GM13976 (cell line): ENCODE results near the gene ZNF618.
A peak's percentile ranks its signal among the peaks of the same experiment; 100 is the strongest.

Source experiments
- DNase-seq: peaks from one replicate; pipeline ENCODE4 v3.0.0; 2012; ENCODE audit warnings: low spot score
- CTCF ChIP-seq: IDR thresholded peaks from 2 replicates; pipeline ENCODE4 v1.5.1; 2012; ENCODE audit warnings: borderline replicate concordance, mild to moderate bottlenecking; ENCODE audit not compliant: insufficient read depth; ENCODE audit errors: extremely low read depth, missing control alignments, control extremely low read depth
- in situ Hi-C: fragments of 300-500 bp; cut with MboI; formaldehyde crosslinking; loops from one replicate; pipeline ENCODE4 v1.12.0; 2022; ENCODE audit warnings: low sequenced_read_pairs, mixed read lengths, inconsistent platforms; ENCODE audit not compliant: unreplicated experiment

Gene ZNF618

GRCh38 chr9:113851873-113852272, 24.2 kb upstream of the ZNF618 start:
- TF ChIP-seq CTCF, result no peak
- DNase-seq, result no peak
- in situ Hi-C loops, result no loop called here

GRCh38 chr9:113853333-113853732, 22.8 kb upstream of the ZNF618 start:
- in situ Hi-C loops, result no loop called here
- no peak for DNase-seq
- TF ChIP-seq CTCF, result peak; percentile 8

- no peak for DNase-seq
- in situ Hi-C loops, result no loop called here
- no peak for TF ChIP-seq CTCF
Measured at GRCh38 chr9:113854310-113854709, 21.8 kb upstream of the ZNF618 start.

GRCh38 chr9:113857875-113858274, 18.2 kb upstream of the ZNF618 start:
- no peak for TF ChIP-seq CTCF
- DNase-seq, result no peak
- in situ Hi-C loops, result no loop called here

- in situ Hi-C loops, result no loop called here
- no peak for DNase-seq
- no peak for TF ChIP-seq CTCF
Measured at GRCh38 chr9:113858282-113858681, 17.8 kb upstream of the ZNF618 start.

- TF ChIP-seq CTCF, result no peak
- DNase-seq, result no peak
- in situ Hi-C loops, result no loop called here
Measured at GRCh38 chr9:113863345-113863744, 12.8 kb upstream of the ZNF618 start.

- DNase-seq, result no peak
- in situ Hi-C loops, result no loop called here
- TF ChIP-seq CTCF, result no peak
Measured at GRCh38 chr9:113868501-113868900, 7.6 kb upstream of the ZNF618 start.
